ENCODE data around the gene PSPH.

The PSPH gene

DNA sequence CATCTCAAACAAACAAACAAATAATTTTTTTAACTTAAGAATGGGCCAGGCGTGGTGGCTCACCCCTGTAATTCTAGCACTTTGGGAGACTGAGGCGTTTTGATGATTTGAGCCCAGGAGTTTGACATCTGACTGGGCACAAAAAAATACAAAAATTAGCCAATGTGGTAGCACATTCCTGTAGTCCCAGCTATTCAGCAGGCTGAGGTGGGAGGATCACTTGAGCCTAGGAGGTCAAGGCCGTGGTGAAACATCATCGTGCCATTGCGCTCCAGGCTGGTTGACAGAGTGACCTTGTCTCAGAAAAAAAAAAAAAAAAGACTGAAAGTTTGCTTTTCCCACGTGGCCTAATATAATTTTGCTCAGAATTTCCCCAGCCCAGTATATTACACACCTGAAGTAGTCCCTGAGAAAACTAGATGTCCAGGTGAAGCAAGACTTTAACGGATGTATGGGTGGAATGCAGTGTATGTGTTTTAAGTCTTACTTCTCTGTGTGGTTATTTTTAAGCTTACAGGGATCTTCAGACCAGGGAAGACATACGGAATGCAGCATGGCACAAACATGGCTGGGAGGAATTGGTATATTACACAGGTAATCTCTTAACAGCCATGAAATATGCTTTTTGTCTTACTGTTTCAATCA lies 54.3 kb downstream of the PSPH start:
- no peak for DNase-seq

GRCh38 chr7:55992346-55992745 lies 58.9 kb downstream of the PSPH start:
- no peak for DNase-seq

GRCh38 chr7:55983537-55983936 lies 67.7 kb downstream of the PSPH start:
- DNase-seq = no peak

DNA sequence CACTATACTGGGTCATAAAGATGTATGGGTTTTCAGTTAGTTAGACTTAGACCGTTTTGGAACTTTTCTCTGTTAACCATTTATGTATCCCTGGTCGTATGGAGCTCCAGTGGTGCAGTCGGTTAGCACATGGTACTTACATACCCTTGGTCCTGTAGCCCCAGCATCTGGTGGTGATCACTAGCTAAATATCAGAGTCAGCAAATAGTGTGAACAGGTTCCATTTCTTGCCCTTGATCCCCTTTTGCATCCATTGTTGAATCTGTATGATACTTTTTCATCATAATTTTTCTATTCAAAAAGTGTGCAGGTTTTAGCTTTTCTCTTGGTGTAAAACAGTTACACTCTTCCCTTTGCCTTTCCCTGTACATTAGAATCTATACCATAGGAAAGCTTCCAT lies 71.0 kb downstream of the PSPH start:
- no peak for DNase-seq

- DNase-seq = peak; percentile 83
Observed at GRCh38 chr7:55977831-55978230, 73.4 kb downstream of the PSPH start.

GRCh38 chr7:55975988-55976633 lies 75.1 kb downstream of the PSPH start:
- DNase-seq = peak; percentile 15

DNA sequence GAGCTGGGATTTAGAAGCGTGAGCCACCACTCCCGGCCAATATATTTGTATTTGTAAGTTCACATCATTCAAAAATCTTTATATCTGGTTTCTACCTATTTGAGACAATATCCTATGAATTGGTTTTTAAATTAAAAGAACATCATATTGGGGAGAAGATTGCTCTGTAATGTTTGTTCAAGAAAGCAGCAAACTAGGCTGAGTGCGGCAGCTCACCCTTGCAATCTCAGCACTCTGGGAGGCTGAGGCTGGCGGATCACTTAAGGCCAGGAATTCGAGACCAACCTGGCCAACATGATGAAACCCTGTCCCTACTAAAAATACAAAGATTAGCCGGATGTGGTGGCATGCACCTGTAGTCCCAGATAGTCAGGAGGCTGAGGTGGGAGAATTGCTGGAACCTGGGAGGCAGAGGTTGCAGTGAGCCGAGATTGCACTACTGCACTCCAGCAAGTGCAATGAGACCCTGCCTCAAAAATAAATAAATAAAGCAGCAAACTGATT lies 77.4 kb downstream of the PSPH start:
- no peak for DNase-seq

GRCh38 chr7:55970978-55971377 lies 80.3 kb downstream of the PSPH start:
- no peak for DNase-seq

DNA sequence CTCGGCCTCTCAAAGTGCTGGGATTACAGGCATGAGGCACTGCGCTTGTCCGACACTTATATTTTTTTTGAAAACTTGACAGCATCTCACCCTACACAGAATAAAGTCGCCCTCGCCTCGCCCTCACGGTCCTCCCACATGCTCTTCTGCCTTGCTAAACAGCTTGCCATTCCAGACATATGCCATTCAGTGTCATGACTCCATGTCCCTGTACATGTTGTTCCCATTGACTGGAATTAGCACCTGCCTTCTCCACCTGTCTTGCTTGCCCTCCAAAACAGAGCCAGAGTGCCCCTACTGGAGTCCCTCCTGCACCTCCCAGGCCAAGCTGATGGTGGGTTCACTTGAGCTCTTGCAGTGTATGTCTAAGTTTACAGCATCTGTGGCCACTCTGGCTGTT lies 80.7 kb downstream of the PSPH start:
- DNase-seq = no peak

- no peak for DNase-seq
Observed at GRCh38 chr7:55969391-55969790, 81.9 kb downstream of the PSPH start.

DNA sequence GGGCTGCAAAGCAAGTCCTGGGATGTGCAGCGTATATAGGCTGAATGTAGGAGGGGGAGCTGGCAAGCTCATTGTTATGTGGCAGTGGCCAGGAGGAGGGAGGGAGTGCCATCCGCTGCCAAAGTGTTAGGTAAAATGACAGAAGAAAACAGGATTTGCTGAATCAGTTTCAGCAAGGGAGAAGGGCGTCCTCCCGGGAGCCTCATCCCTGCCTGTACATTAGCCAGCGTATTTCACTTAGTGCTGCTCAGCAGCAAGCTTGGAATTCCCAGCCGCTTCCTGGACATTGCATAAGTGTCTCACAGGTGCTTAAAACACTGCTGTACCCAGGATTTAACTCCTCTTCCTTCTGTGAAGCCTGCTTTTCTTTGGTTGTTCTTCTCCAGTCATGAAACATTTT lies 84.4 kb downstream of the PSPH start:
- DNase-seq = peak; percentile 2

DNA sequence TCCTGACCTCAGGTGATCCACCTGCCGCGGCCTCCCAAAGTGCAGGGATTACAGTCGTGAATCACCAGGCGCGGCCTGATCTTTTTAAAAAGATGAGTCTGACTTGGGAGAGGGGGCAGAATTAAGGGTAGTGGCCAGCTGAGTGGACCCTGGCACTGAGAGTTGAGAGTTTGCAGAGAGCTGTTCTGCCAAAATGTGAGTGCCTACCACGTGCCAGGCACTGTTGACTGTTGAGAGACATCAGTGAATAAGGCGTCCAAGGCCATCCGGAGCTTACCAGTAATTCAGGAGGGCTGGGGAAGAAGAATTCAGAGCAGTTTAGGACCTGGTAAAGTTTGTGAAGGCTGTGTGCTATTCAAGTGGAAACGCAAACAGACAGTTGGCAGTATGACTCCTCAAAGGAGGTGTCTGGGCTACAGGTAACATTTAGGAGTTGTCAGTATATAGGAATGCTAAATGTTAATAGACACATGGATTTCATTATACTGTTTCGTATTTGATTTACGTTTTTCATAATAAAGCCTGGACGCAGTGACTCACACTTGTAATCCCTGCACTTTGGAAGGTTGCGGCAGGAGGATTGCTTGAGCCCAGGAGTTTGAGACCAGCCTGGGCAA lies 85.3 kb downstream of the PSPH start:
- peak; percentile 84 for DNase-seq

- DNase-seq = no peak
Observed at GRCh38 chr7:55965100-55965470, 86.2 kb downstream of the PSPH start.

- peak; percentile 56 for DNase-seq
Observed at GRCh38 chr7:55964261-55965099, 86.8 kb downstream of the PSPH start, which contains the start of gene NIPSNAP2. Gene NIPSNAP2, plus strand, starts transcription at chr7:55964585. Its CDS starts 25 bp downstream, at chr7:55964610.

DNA sequence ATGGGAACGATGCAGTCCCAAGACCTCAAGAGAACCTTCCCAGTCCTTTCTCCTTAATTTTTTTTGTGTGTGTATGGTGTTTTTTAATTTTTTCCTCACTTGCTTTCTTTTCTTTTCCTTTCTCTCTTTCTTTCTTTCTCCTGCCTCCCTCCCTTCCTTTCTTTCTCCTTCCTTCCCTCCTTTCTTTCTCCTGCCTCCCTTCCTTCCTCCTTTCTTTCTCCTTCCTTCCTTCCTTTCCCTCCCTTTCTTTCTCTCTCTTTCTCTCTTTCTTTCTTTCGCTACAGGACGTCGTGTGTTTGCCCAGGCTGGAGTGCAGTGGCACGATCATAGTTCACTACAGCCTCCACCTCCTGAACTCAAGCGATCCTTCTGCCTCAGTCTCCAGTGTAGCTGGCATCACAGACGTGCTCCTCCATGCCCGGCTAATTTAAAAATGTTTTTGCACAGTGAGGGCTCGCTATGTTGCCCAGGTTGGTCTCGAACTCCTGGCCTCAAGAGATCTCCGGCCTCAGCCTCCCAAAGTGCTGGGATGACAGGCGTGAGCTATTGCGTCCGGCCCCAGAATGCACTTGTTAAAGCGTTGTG lies 87.6 kb downstream of the PSPH start:
- no peak for DNase-seq

- peak; percentile 30 for DNase-seq
Observed at GRCh38 chr7:55962014-55962413, 89.2 kb downstream of the PSPH start.

All from fibroblast of skin of right quadriceps (primary cell).